Esophagus squamous epithelium (tissue), 5 donors: ENCODE data around the gene SCGB3A1. TPM values are rescaled to one million over a fixed set of nuclear protein-coding genes. Genes with fewer than 3 reads are reported as not detected.

Source experiments
- DNase-seq: peaks from one replicate; lab custom pipeline; 2025; lab: John Stamatoyannopoulos, UW
- H3K27ac ChIP-seq, 4 donors: fragments of 200-600 bp; sonication (generic); one replicate each; pipeline ENCODE4 v1.5.1; 2016 to 2019; ENCODE audit warnings: mild to moderate bottlenecking in 1 of 4
- H3K27me3 ChIP-seq, 4 donors: fragments of 200-600 bp; sonication (generic); 1 replicate in 3 of 4; 2 replicates in 1 of 4; pipeline versions ENCODE4 v1.5.1 to v1.6.0; 2017 to 2021; ENCODE audit warnings: antibody characterized with exemption in 1 of 4
- H3K36me3 ChIP-seq, 3 donors: fragments of 200-600 bp; sonication (generic); one replicate each; pipeline ENCODE4 v1.5.1; 2016 to 2019
- H3K4me1 ChIP-seq, 3 donors: fragments of 200-600 bp; sonication (generic); one replicate each; pipeline ENCODE4 v1.5.1; 2017 to 2019
- H3K4me3 ChIP-seq, 4 donors: fragments of 200-600 bp; sonication (generic); 1 replicate in 3 of 4; 2 replicates in 1 of 4; pipeline ENCODE4 v1.5.1; 2016 to 2019; ENCODE audit warnings: mild to moderate bottlenecking in 2 of 4, moderate library complexity in 1 of 4
- H3K9me3 ChIP-seq, 3 donors: fragments of 200-600 bp; sonication (generic); one replicate each; pipeline ENCODE4 v1.5.1; 2016 to 2019
- CTCF ChIP-seq, 6 experiments: fragments of 450-650 bp in 4 of 6; fragments of 200-600 bp in 2 of 6; sonication (generic) in 2 of 6; IDR thresholded peaks; one replicate each; pipeline ENCODE4 v1.5.1; 2016 to 2019; ENCODE audit warnings: antibody characterized with exemption in 6 of 6, mild to moderate bottlenecking in 4 of 6, moderate library complexity in 4 of 6
- POLR2A ChIP-seq, 4 donors: fragments of 450-650 bp; IDR thresholded peaks; one replicate each; pipeline ENCODE4 v1.6.1; 2017; ENCODE audit warnings: antibody characterized with exemption in 4 of 4, mild to moderate bottlenecking in 4 of 4, moderate library complexity in 3 of 4
- WGBS, 2 donors: methylation state at CpG; one replicate each; pipeline ENCODE4 v1.1.5; 2018; 5-methylcytosine and 5-hydroxymethylcytosine counted together
- intact Hi-C: fragments of 100-400 bp; cut with DNase I; formaldehyde crosslinking; loops from one replicate; pipeline ENCODE4 v1.15.0; 2022
- total RNA-seq, 4 donors: library from RNA; depleted of rRNA; stranded (reverse); fragments of >200 nt; gene quantifications; one replicate each; pipeline ENCODE4 v1.1.0, GENCODE V29; 2016
- donor health status: DM: yes; HTN: yes; CAD: no.

Gene SCGB3A1
- total RNA-seq, 4 donors from 2014 or later: 2.1 to 101 TPM; not detected in 2

DNA sequence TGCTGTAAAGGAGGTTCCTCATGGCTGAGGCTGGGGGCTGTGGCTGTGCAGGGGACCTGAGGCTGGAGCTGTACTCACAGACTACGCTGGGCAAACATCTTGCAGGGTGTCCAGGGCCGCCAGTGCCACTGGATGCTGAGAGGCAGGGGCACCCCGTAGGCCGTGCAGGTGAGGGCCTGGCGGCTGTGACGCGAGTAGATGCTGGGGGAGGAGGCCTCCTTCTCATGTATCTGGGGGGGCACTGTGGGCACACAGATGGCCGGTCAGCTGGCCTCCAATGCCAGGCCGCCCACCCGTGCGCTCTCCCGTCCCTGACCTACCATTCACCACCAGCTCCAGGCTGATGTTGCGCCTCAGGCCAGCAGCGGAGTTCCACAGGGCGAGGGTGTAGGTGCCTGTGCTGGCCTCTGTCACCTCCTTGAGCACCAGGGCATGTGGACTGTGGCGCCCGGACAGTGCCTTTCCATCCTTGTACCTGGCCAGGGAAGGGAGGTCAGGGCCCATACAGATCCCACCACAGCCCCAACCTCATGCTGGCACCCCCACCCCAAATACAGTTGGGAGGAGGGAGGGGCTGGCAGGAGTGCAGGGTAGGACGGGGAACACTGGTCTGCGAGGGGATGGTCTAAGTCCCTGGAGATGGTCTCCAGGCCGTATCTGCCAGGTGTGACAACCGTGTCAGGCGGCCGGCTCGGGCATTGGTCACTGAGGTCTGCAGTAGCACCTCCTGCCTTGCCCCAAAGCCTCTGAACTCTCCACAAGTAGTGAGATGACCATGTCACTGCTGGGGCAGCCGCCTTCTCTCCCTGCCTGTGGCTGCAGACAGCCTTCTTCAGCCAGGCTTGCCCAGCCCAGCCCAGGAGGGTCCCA, 34.7 kb upstream of the SCGB3A1 start:
- Histone ChIP-seq H3K36me3 (no peaks in the 10 kb centered on the region), H3K27ac (no peak overlapping the region), H3K27me3 (peaks cover 0 to 34% (median 0%) of the 10 kb centered on the region in 4 donors), H3K4me1 (peaks cover 0 to 11% (median 0%) of the 10 kb centered on the region in 3 donors), H3K4me3 (no peak overlapping the region), H3K9me3 (no peaks in the 10 kb centered on the region)
- 70 to 83% methylated on average over 2 to 14 of the region's 25 CpGs for WGBS, 2 donors
- TF ChIP-seq POLR2A (IDR thresholded peaks at IDR 0.05) (no peak), CTCF (IDR thresholded peaks at IDR 0.05) (no peak)
- intact Hi-C loops: no loop called here
- DNase-seq: no peak

GRCh38 chr5:180625125-180625790, 34.0 kb upstream of the SCGB3A1 start:
- peaks cover 0 to 34% (median 0%) of the 10 kb centered on the region in 4 donors for H3K27me3 ChIP-seq
- no peaks in the 10 kb centered on the region for H3K36me3 ChIP-seq
- intact Hi-C loops: no loop called here
- TF ChIP-seq POLR2A (IDR thresholded peaks at IDR 0.05): no peak
- TF ChIP-seq CTCF (IDR thresholded peaks at IDR 0.05): no peak
- 66 to 77% methylated on average over 5 to 7 of the region's 10 CpGs for WGBS, 2 donors
- peaks cover 0 to 11% (median 0%) of the 10 kb centered on the region in 3 donors for H3K4me1 ChIP-seq
- DNase-seq: no peak
- H3K9me3 ChIP-seq: no peaks in the 10 kb centered on the region
- no peak overlapping the region for H3K27ac ChIP-seq
- H3K4me3 ChIP-seq: no peak overlapping the region

GRCh38 chr5:180624587-180624986, 33.3 kb upstream of the SCGB3A1 start:
- Histone ChIP-seq H3K4me3 (no peak overlapping the region), H3K27ac (no peak overlapping the region), H3K36me3 (no peaks in the 10 kb centered on the region), H3K27me3 (peaks cover 0 to 36% (median 0%) of the 10 kb centered on the region in 4 donors), H3K9me3 (no peaks in the 10 kb centered on the region), H3K4me1 (peaks cover 0 to 12% (median 0%) of the 10 kb centered on the region in 3 donors)
- TF ChIP-seq CTCF (IDR thresholded peaks at IDR 0.05): no peak
- no peak for TF ChIP-seq POLR2A (IDR thresholded peaks at IDR 0.05)
- intact Hi-C loops: no loop called here
- 83% methylated on average over 1 of the region's 5 CpGs; no CpG with 5 or more reads in 1 of the 2 donors for WGBS, 2 donors
- DNase-seq: no peak

DNA sequence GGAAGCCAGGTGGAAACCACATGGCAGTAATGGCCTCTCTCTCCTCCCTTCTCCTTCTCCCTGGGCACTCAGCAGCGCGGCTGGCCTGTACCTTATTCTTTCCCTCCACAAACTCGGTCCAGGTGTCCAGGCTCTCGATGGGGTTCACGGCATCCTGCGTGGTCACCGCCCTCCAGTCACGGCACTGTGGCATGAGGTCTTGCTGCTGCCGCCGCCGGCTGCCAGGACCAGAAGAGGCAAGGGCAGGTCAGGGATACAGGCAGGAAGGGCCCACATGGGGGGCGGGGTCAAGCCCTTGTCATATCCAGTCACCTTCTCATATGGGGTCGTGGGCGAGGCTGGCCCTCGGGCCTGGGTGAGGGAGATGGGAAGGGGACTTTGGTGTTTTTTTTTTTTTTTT, 32.5 kb upstream of the SCGB3A1 start:
- no peak overlapping the region for H3K4me3 ChIP-seq
- no peaks in the 10 kb centered on the region for H3K9me3 ChIP-seq
- 72 to 89% methylated on average over 5 to 8 of the region's 15 CpGs for WGBS, 2 donors
- H3K36me3 ChIP-seq: no peaks in the 10 kb centered on the region
- no peak for DNase-seq
- peaks cover 0 to 18% (median 0%) of the 10 kb centered on the region in 3 donors for H3K4me1 ChIP-seq
- H3K27me3 ChIP-seq: peaks cover 0 to 44% (median 0%) of the 10 kb centered on the region in 4 donors
- TF ChIP-seq CTCF (IDR thresholded peaks at IDR 0.05): no peak
- no peak for TF ChIP-seq POLR2A (IDR thresholded peaks at IDR 0.05)
- peak overlapping the region in 3 of 4 donors; percentile 34 to 61 (median 48) for H3K27ac ChIP-seq
- intact Hi-C loops: no loop called here
